Right ventricle myocardium inferior (tissue), 1 donor: ENCODE measurements around the gene EPHB1. TPM values are rescaled to one million over a fixed set of nuclear protein-coding genes. Genes with fewer than 3 reads are reported as not detected.
"Not testable (repeated sequence)": the region's sequence is repeated elsewhere in the genome, so short reads cannot be mapped to it uniquely, and the experiment has no call there.

Experiments
- ATAC-seq: fragments of 200-7000 bp; cut with Tn5 transposase; one replicate; pipeline ENCODE4 v1.9.1; 2020; ENCODE audit warnings: mild to moderate bottlenecking, moderate library complexity
- DNase-seq: peaks from one replicate; pipeline ENCODE4 v3.0.0; 2021; ENCODE audit errors: missing footprints
- intact Hi-C: fragments of 100-400 bp; cut with DNase I; formaldehyde crosslinking; loops from one replicate; pipeline ENCODE4 v1.11.0; 2022
- total RNA-seq: library from RNA; stranded (reverse); fragmentation: NEBNext Ultra II Directional; extraction: Animal tissue kit (Norgen Biotek cat#: 25700); gene quantifications from one replicate; pipeline ENCODE4 v1.2.1, GENCODE V29; 2021
- donor health status: DM: no; HTN: yes; CAD: no; lungs with severe emphysema.

The EPHB1 gene
- total RNA-seq, 1 donor from 2014 or later, result 1.4 TPM

GRCh38 chr3:135224815-135225362 lies 429.8 kb downstream of the EPHB1 start:
- intact Hi-C loops, result no loop called here
- DNase-seq (no peak), ATAC-seq (no peak)

GRCh38 chr3:135226057-135226456 lies 431.0 kb downstream of the EPHB1 start:
- ATAC-seq (no peak), DNase-seq (peak; percentile 67)
- intact Hi-C loops, result no loop called here

- ATAC-seq (peak; percentile 48), DNase-seq (no peak)
- intact Hi-C loops, result no loop called here
Measured at GRCh38 chr3:135228201-135228600, 433.1 kb downstream of the EPHB1 start.

GRCh38 chr3:135229018-135229495 lies 434.0 kb downstream of the EPHB1 start:
- peak; percentile 68 for ATAC-seq
- intact Hi-C loops, result no loop called here

GRCh38 chr3:135231737-135232136 lies 436.7 kb downstream of the EPHB1 start:
- intact Hi-C loops, result no loop called here
- DNase-seq (no peak), ATAC-seq (no peak)

More at GRCh38 chr3:135229018-135229495, 434.0 kb downstream of the EPHB1 start:
- DNase-seq, result no peak

- ATAC-seq (no peak), DNase-seq (no peak)
- intact Hi-C loops, result no loop called here
Measured at GRCh38 chr3:135232226-135232625, 437.2 kb downstream of the EPHB1 start.

- ATAC-seq, DNase-seq, intact Hi-C loops: not testable (repeated sequence)
Measured at GRCh38 chr3:135233476-135233875, 438.4 kb downstream of the EPHB1 start.

GRCh38 chr3:135235541-135235940 lies 440.5 kb downstream of the EPHB1 start:
- DNase-seq (no peak), ATAC-seq (no peak)
- intact Hi-C loops, result no loop called here

- ATAC-seq (no peak), DNase-seq (no peak)
- intact Hi-C loops, result no loop called here
Measured at GRCh38 chr3:135237371-135238143, 442.5 kb downstream of the EPHB1 start.

- no peak for ATAC-seq
- no peak for DNase-seq
- intact Hi-C loops, result no loop called here
Measured at GRCh38 chr3:135238236-135238830, 443.3 kb downstream of the EPHB1 start.

GRCh38 chr3:135238871-135239614 lies 444.0 kb downstream of the EPHB1 start:
- DNase-seq (no peak), ATAC-seq (no peak)
- intact Hi-C loops, result no loop called here

GRCh38 chr3:135239615-135239884 lies 444.5 kb downstream of the EPHB1 start:
- intact Hi-C loops, result no loop called here
- DNase-seq (no peak), ATAC-seq (no peak)

- intact Hi-C loops, result loop anchor here (10.0 kb wide), 1 partner anchor 446 kb away; the partner anchor contains the start of gene EPHB1
- ATAC-seq, result no peak
- no peak for DNase-seq
Measured at GRCh38 chr3:135240426-135240825, 445.4 kb downstream of the EPHB1 start.

- DNase-seq, result no peak
- intact Hi-C loops, result loop anchor here (10.0 kb wide), 1 partner anchor 447 kb away; the partner anchor contains the start of gene EPHB1
- no peak for ATAC-seq
Measured at GRCh38 chr3:135242285-135242684, 447.2 kb downstream of the EPHB1 start.

GRCh38 chr3:135243616-135244015 lies 448.6 kb downstream of the EPHB1 start:
- DNase-seq (no peak), ATAC-seq (no peak)
- intact Hi-C loops, result loop anchor here (10.0 kb wide), 1 partner anchor 449 kb away; the partner anchor contains the start of gene EPHB1

GRCh38 chr3:135246027-135246426 lies 451.0 kb downstream of the EPHB1 start:
- intact Hi-C loops, result loop anchor here (10.0 kb wide), 1 partner anchor 451 kb away; the partner anchor contains the start of gene EPHB1
- DNase-seq (no peak), ATAC-seq (no peak)

- ATAC-seq (no peak), DNase-seq (no peak)
- intact Hi-C loops, result loop anchor here (10.0 kb wide), 1 partner anchor 453 kb away; the partner anchor contains the start of gene EPHB1
Measured at GRCh38 chr3:135248213-135248612, 453.2 kb downstream of the EPHB1 start.

- ATAC-seq (no peak), DNase-seq (no peak)
- intact Hi-C loops, result loop anchor here (10.0 kb wide), 1 partner anchor 454 kb away; the partner anchor contains the start of gene EPHB1
Measured at GRCh38 chr3:135249186-135249585, 454.1 kb downstream of the EPHB1 start.

- no peak for DNase-seq
- no peak for ATAC-seq
- intact Hi-C loops, result no loop called here
Measured at GRCh38 chr3:135258916-135259315, 463.9 kb downstream of the EPHB1 start.
